Endothelial cell of umbilical vein (primary cell): ENCODE data around the gene PKP3. TPM values are rescaled to one million over a fixed set of nuclear protein-coding genes. Genes with fewer than 3 reads are reported as not detected.
"Not testable (repeated sequence)": the region's sequence is repeated elsewhere in the genome, so short reads cannot be mapped to it uniquely, and the experiment has no call there.

Source experiments
- BruUV-seq: library from RNA; stranded (reverse); fragments of 400-500 nt; replicated peaks from 2 replicates; lab custom pipeline; 2021; lab: Mats Ljungman, UMichigan
- CTCF ChIA-PET: fragments of 300-600, 350-600 bp; sonication (Branson Sonifier 250); formaldehyde crosslinking; loops from one replicate; lab custom pipeline; 2021; ENCODE audit warnings: antibody characterized with exemption, inconsistent platforms; lab: Charles Lee
- POLR2A ChIA-PET: fragments of 300-600, 350-600 bp; sonication (Branson Sonifier 250); formaldehyde crosslinking; loops from one replicate; lab custom pipeline; 2021; ENCODE audit warnings: antibody characterized with exemption, inconsistent platforms; lab: Charles Lee
- DNase-seq: peaks from one replicate; pipeline ENCODE4 v3.0.0-alpha.2; 2011; ENCODE audit warnings: low read depth, low spot score
- FAIRE-seq: peaks from 2 replicates; lab custom pipeline; 2011; peaks lifted over from hg19 to GRCh38; lab: Jason Lieb, UNC
- H2AFZ ChIP-seq: 2 replicates; pipeline ENCODE4 v1.6.0; 2012; ENCODE audit warnings: low read depth, low read length, control low read depth, inconsistent platforms
- H3K27ac ChIP-seq: 2 replicates; pipeline ENCODE4 v1.5.1; 2011; ENCODE audit warnings: low read depth, mild to moderate bottlenecking, control low read depth, low read length, moderate library complexity; ENCODE audit not compliant: insufficient read depth
- H3K27me3 ChIP-seq, 2 experiments: 2 replicates each; pipeline versions ENCODE4 v1.6.0 to v1.6.1; 2011; ENCODE audit warnings: low read length in 2 of 2, mixed read lengths in 1 of 2; ENCODE audit not compliant: control insufficient read depth in 2 of 2, insufficient read depth in 2 of 2
- H3K36me3 ChIP-seq, 2 experiments: 2 replicates in 1 of 2; 3 replicates in 1 of 2; pipeline ENCODE4 v1.5.1; 2011; ENCODE audit warnings: low read length in 2 of 2, mild to moderate bottlenecking in 1 of 2, moderate library complexity in 1 of 2; ENCODE audit not compliant: control insufficient read depth in 2 of 2, insufficient read depth in 2 of 2; ENCODE audit errors: extremely low read depth in 1 of 2
- H3K4me1 ChIP-seq: 3 replicates; pipeline ENCODE4 v1.5.1; 2011; ENCODE audit warnings: mild to moderate bottlenecking, low read length; ENCODE audit not compliant: control insufficient read depth, insufficient read depth; ENCODE audit errors: extremely low read depth
- H3K4me2 ChIP-seq: 2 replicates; pipeline ENCODE4 v1.6.1; 2011; ENCODE audit warnings: low read length, control low read depth, mixed read lengths; ENCODE audit not compliant: insufficient read depth
- H3K4me3 ChIP-seq, 3 experiments: fragments of 200-600 bp in 1 of 3; sonication (generic), shearing (Covaris generic) in 1 of 3; replicated peaks in 1 of 3; 2 replicates each; pipeline ENCODE4 v1.5.1; 2011 to 2016; ENCODE audit warnings: control low read depth in 3 of 3, low read length in 3 of 3, mild to moderate bottlenecking in 2 of 3, inconsistent platforms in 1 of 3, low read depth in 1 of 3, moderate library complexity in 1 of 3; ENCODE audit not compliant: insufficient read depth in 1 of 3
- H3K79me2 ChIP-seq: 2 replicates; pipeline ENCODE4 v1.6.0; 2012; ENCODE audit warnings: low read length, inconsistent platforms; ENCODE audit not compliant: control insufficient read depth, insufficient read depth
- H3K9ac ChIP-seq: replicated peaks from 2 replicates; pipeline ENCODE3; 2011; ENCODE audit warnings: low read length, control low read depth; ENCODE audit not compliant: insufficient read depth; ENCODE audit errors: extremely low read depth
- H3K9me1 ChIP-seq: replicated peaks from 3 replicates; pipeline ENCODE4 v1.6.0; 2011; ENCODE audit warnings: mild to moderate bottlenecking, low read length; ENCODE audit not compliant: control insufficient read depth, insufficient read depth; ENCODE audit errors: extremely low read depth
- H3K9me3 ChIP-seq: replicated peaks from 2 replicates; pipeline ENCODE4 v1.5.1; 2012; ENCODE audit warnings: low read length, inconsistent platforms; ENCODE audit not compliant: control insufficient read depth, insufficient read depth
- H4K20me1 ChIP-seq: replicated peaks from 2 replicates; pipeline ENCODE3; 2011; ENCODE audit warnings: mild to moderate bottlenecking, low read length; ENCODE audit not compliant: control insufficient read depth, insufficient read depth; ENCODE audit errors: extremely low read depth
- CTCF ChIP-seq, 2 donors: IDR thresholded peaks; 1 replicate in 1 of 2; 2 replicates in 1 of 2; pipeline ENCODE4 v1.5.1; 2011; ENCODE audit warnings: low read length in 2 of 2, mild to moderate bottlenecking in 2 of 2, moderate library complexity in 2 of 2, control low read depth in 1 of 2, inconsistent platforms in 1 of 2, low read depth in 1 of 2; ENCODE audit not compliant: insufficient read depth in 1 of 2; ENCODE audit errors: extremely low read depth in 1 of 2
- EZH2 ChIP-seq: IDR thresholded peaks from 2 replicates; pipeline ENCODE4 v1.6.1; 2012; ENCODE audit warnings: borderline replicate concordance, low read depth, mild to moderate bottlenecking, moderate library complexity, low read length, inconsistent platforms; ENCODE audit not compliant: severe bottlenecking
- FOS ChIP-seq: IDR thresholded peaks from 2 replicates; pipeline ENCODE4 v1.6.1; 2011; ENCODE audit warnings: mild to moderate bottlenecking, low read length, moderate library complexity, borderline replicate concordance; ENCODE audit not compliant: insufficient read depth
- JUN ChIP-seq: IDR thresholded peaks from 2 replicates; pipeline ENCODE4 v1.6.1; 2011; ENCODE audit warnings: borderline replicate concordance, low read depth; ENCODE audit not compliant: insufficient read length, insufficient read depth
- MAX ChIP-seq: IDR thresholded peaks from 2 replicates; pipeline ENCODE4 v1.6.1; 2011; ENCODE audit not compliant: insufficient read depth, insufficient read length
- MYC ChIP-seq: IDR thresholded peaks from one replicate; pipeline ENCODE4 v1.6.1; 2011; ENCODE audit warnings: mild to moderate bottlenecking, low read depth, low read length
- POLR2A ChIP-seq: IDR thresholded peaks from 2 replicates; pipeline ENCODE4 v1.6.1; 2012; ENCODE audit warnings: low read depth, mild to moderate bottlenecking, control low read depth, low read length
- dilution Hi-C: fragments of 300-500 bp; cut with MboI; formaldehyde crosslinking; loops from one replicate; pipeline ENCODE4 v1.15.0; 2019; ENCODE audit warnings: low sequenced_read_pairs; ENCODE audit not compliant: extremely low pct_ligation_motif_present
- intact Hi-C: fragments of 100-400 bp; cut with micrococcal nuclease; formaldehyde crosslinking; loops from one replicate; pipeline ENCODE4 v1.10.0; 2022
- polyA plus RNA-seq, 4 experiments: library from polyadenylated mRNA; depleted of rRNA in 3 of 4; stranded (reverse) in 3 of 4; unstranded in 1 of 4; fragments of >200 nt; gene quantifications; 2 replicates each; pipeline versions ENCODE4 v1.2.1 to v1.2.3, GENCODE V29; 2011 to 2012; ENCODE audit warnings: missing spikeins in 1 of 4
- total RNA-seq: library from RNA; stranded (reverse); gene quantifications from 2 replicates; pipeline ENCODE4 v1.2.3, GENCODE V29; 2021

The PKP3 gene
- total and polyA plus RNA-seq, 2 donors (not counting 3 experiments of a cell fraction or from before 2014, with no cell fraction given) = 0.27 to 0.59 TPM

GRCh38 chr11:362642-363442 lies 31.2 kb upstream of the PKP3 start:
- H3K4me3 ChIP-seq = no peak overlapping the region
- no peaks in the 10 kb centered on the region for H3K9me3 ChIP-seq
- H3K27me3 ChIP-seq = peaks cover 5 to 6% of the 10 kb centered on the region in 2 experiments
- ChIA-PET CTCF (interaction anchor here (1.0 to 8.9 kb wide), 10 partner anchors 30 to 156 kb away, joined by 3 to 79 read pairs (median 5); partner anchors contain the start of genes BET1L, IFITM2, PTDSS2 and RIC8A), POLR2A (interaction anchor here (0.7 kb wide), 1 partner anchor 156 kb away, joined by 3 read pairs; the partner anchor contains the start of genes BET1L and RIC8A)
- H3K4me1 ChIP-seq = no peaks in the 10 kb centered on the region
- no peaks in the 10 kb centered on the region for H4K20me1 ChIP-seq
- no TSS peak for BruUV-seq
- no peaks in the 10 kb centered on the region for H3K79me2 ChIP-seq
- no peak for TF ChIP-seq POLR2A
- TF ChIP-seq JUN = no peak
- no peak for TF ChIP-seq MYC
- no peak for TF ChIP-seq FOS
- TF ChIP-seq MAX = no peak
- TF ChIP-seq CTCF (IDR thresholded peaks at IDR 0.05; ENCODE audit: extremely low read depth in 1 of 2, insufficient read depth in 1 of 2, low read depth in 1 of 2, low read length in 2 of 2) = no peak
- TF ChIP-seq EZH2 = no peak
- no peak overlapping the region for H3K27ac ChIP-seq
- FAIRE-seq (no peak), DNase-seq (no peak)
- H3K9ac ChIP-seq = no peak overlapping the region
- intact Hi-C loops (no loop called here), dilution Hi-C loops (no loop called here)
- H3K36me3 ChIP-seq = no peaks in the 10 kb centered on the region
- H3K4me2 ChIP-seq = no peak overlapping the region
- H2AFZ ChIP-seq = no peak overlapping the region
- H3K9me1 ChIP-seq = no peaks in the 10 kb centered on the region

- intact Hi-C loops, H3K79me2 ChIP-seq, H3K36me3 ChIP-seq, H3K27ac ChIP-seq, H3K9ac ChIP-seq, FAIRE-seq, H3K4me1 ChIP-seq, H4K20me1 ChIP-seq, H2AFZ ChIP-seq, H3K9me1 ChIP-seq, BruUV-seq, H3K4me2 ChIP-seq, H3K9me3 ChIP-seq, DNase-seq, POLR2A ChIA-PET, H3K4me3 ChIP-seq, dilution Hi-C loops: not testable (repeated sequence)
- CTCF ChIA-PET = interaction anchor here (1.0 to 8.9 kb wide), 8 partner anchors 33 to 156 kb away, joined by 3 to 79 read pairs (median 8); partner anchors contain the start of genes BET1L, IFITM2, PTDSS2 and RIC8A
- H3K27me3 ChIP-seq = peaks cover 10 to 11% of the 10 kb centered on the region in 2 experiments
Observed at GRCh38 chr11:363443-363805, 30.6 kb upstream of the PKP3 start.
